CD8-positive, alpha-beta memory T cell (primary cell): ENCODE data around the gene BCR. TPM values are rescaled to one million over a fixed set of nuclear protein-coding genes. Genes with fewer than 3 reads are reported as not detected.

ENCODE experiments used
- CTCF ChIA-PET: fragments of 350-600 bp; sonication (Branson Sonifier 250); formaldehyde crosslinking; loops from one replicate; lab custom pipeline; 2021; ENCODE audit warnings: antibody characterized with exemption; lab: Charles Lee
- POLR2A ChIA-PET: fragments of 350-600 bp; sonication (Branson Sonifier 250); formaldehyde crosslinking; loops from one replicate; lab custom pipeline; 2021; ENCODE audit warnings: antibody characterized with exemption; lab: Charles Lee
- DNase-seq, 5 donors: peaks; one replicate each; pipeline versions ENCODE4 v3.0.0 to v3.0.0-alpha.2; 2020 to 2022; ENCODE audit warnings: mixed read lengths in 1 of 5
- H3K27ac ChIP-seq: one replicate; pipeline ENCODE4 v1.7.0; 2013; ENCODE audit warnings: low read depth, mild to moderate bottlenecking, low read length, moderate library complexity
- H3K27me3 ChIP-seq: 2 replicates; pipeline ENCODE4 v1.7.0; 2013; ENCODE audit warnings: low read length, mild to moderate bottlenecking; ENCODE audit not compliant: insufficient read depth, poor library complexity, severe bottlenecking
- H3K36me3 ChIP-seq: 2 replicates; pipeline ENCODE4 v1.7.0; 2013; ENCODE audit warnings: mild to moderate bottlenecking, low read length, moderate library complexity; ENCODE audit not compliant: insufficient read depth
- H3K4me1 ChIP-seq: 2 replicates; pipeline ENCODE4 v1.7.0; 2013; ENCODE audit warnings: mild to moderate bottlenecking, low read length, moderate library complexity; ENCODE audit not compliant: insufficient read depth
- H3K4me3 ChIP-seq: 2 replicates; pipeline ENCODE4 v1.7.0; 2013; ENCODE audit warnings: mild to moderate bottlenecking, low read length
- H3K9me3 ChIP-seq: 2 replicates; pipeline ENCODE4 v1.7.0; 2013; ENCODE audit warnings: mild to moderate bottlenecking, low read length
- H3K27ac Mint-ChIP-seq, 8 donors: one replicate each; pipeline ENCODE4 v1.8.0; 2020 to 2021; ENCODE audit warnings: mixed read lengths in 8 of 8, mild to moderate bottlenecking in 6 of 8, inconsistent platforms in 3 of 8, moderate library complexity in 3 of 8
- H3K27me3 Mint-ChIP-seq, 2 donors: one replicate each; pipeline ENCODE4 v1.8.0; 2020 to 2021; ENCODE audit warnings: mixed read lengths in 2 of 2, mild to moderate bottlenecking in 1 of 2, moderate library complexity in 1 of 2
- H3K36me3 Mint-ChIP-seq, 3 donors: one replicate each; pipeline ENCODE4 v1.8.0; 2020 to 2021; ENCODE audit warnings: mixed read lengths in 3 of 3, inconsistent platforms in 1 of 3, mild to moderate bottlenecking in 1 of 3
- H3K4me1 Mint-ChIP-seq, 3 donors: one replicate each; pipeline ENCODE4 v1.8.0; 2020 to 2021; ENCODE audit warnings: mixed read lengths in 3 of 3, inconsistent platforms in 1 of 3, mild to moderate bottlenecking in 1 of 3
- H3K4me3 Mint-ChIP-seq, 7 donors: one replicate each; pipeline ENCODE4 v1.8.0; 2020 to 2021; ENCODE audit warnings: mixed read lengths in 7 of 7, mild to moderate bottlenecking in 6 of 7, moderate library complexity in 4 of 7, inconsistent platforms in 2 of 7
- H3K9me3 Mint-ChIP-seq, 5 donors: one replicate each; pipeline ENCODE4 v1.8.0; 2020 to 2022; ENCODE audit warnings: mixed read lengths in 5 of 5, mild to moderate bottlenecking in 3 of 5, moderate library complexity in 2 of 5, inconsistent platforms in 1 of 5
- polyA plus RNA-seq: library from polyadenylated mRNA; unstranded; fragments of 300-500 nt; fragmentation: Illumina TruSeq; gene quantifications from one replicate; pipeline ENCODE4 v1.2.3, GENCODE V29; 2021
- total RNA-seq, 2 experiments: library from RNA; stranded (reverse); gene quantifications; one replicate each; pipeline ENCODE4 v1.2.3, GENCODE V29; 2021

Gene BCR
- total and polyA plus RNA-seq, 3 experiments from 2014 or later: 18.4 to 34.7 (median 33.2) TPM

- Mint-ChIP-seq H3K4me1 (peaks cover 73 to 78% (median 77%) of the 10 kb centered on the region in 3 donors), H3K27ac (peak overlapping the region; percentile 27 to 94 (median 80)), H3K9me3 (peaks cover 18 to 31% (median 22%) of the 10 kb centered on the region in 5 donors), H3K36me3 (peaks cover 22 to 31% (median 24%) of the 10 kb centered on the region in 3 donors), H3K27me3 (no peaks in the 10 kb centered on the region), H3K4me3 (peak overlapping the region; percentile 10 to 80 (median 44))
- H3K4me3 ChIP-seq: no peak overlapping the region
- DNase-seq: peak in 2 of 5 donors; percentile 35 to 60
- H3K27ac ChIP-seq: no peak overlapping the region
- H3K27me3 ChIP-seq: no peaks in the 10 kb centered on the region
- no peaks in the 10 kb centered on the region for H3K36me3 ChIP-seq
- H3K9me3 ChIP-seq: peaks cover 5% of the 10 kb centered on the region
- CTCF ChIA-PET: no interaction called here
- H3K4me1 ChIP-seq: peaks cover 70% of the 10 kb centered on the region
- POLR2A ChIA-PET: interaction anchor here (0.7 to 0.8 kb wide), 2 partner anchors 10 to 14 kb away, joined by 3 read pairs; no protein-coding TSS in a partner anchor
These were observed 45.6 kb downstream of the BCR start for GRCh38 chr22:23225724-23226496.

GRCh38 chr22:23226497-23226850, 46.2 kb downstream of the BCR start:
- H3K36me3 ChIP-seq: no peaks in the 10 kb centered on the region
- CTCF ChIA-PET: no interaction called here
- peak overlapping the region in 7 of 8 donors; percentile 27 to 91 (median 77) for H3K27ac Mint-ChIP-seq
- peak overlapping the region in 4 of 7 donors; percentile 24 to 53 (median 46) for H3K4me3 Mint-ChIP-seq
- DNase-seq: no peak
- H3K9me3 Mint-ChIP-seq: peaks cover 18 to 31% (median 22%) of the 10 kb centered on the region in 5 donors
- no peak overlapping the region for H3K4me3 ChIP-seq
- H3K4me1 Mint-ChIP-seq: peaks cover 69 to 73% (median 73%) of the 10 kb centered on the region in 3 donors
- POLR2A ChIA-PET: interaction anchor here (0.8 kb wide), 1 partner anchor 14 kb away, joined by 3 read pairs; no protein-coding TSS in a partner anchor
- H3K4me1 ChIP-seq: peaks cover 65% of the 10 kb centered on the region
- peaks cover 5% of the 10 kb centered on the region for H3K9me3 ChIP-seq
- H3K27me3 ChIP-seq: no peaks in the 10 kb centered on the region
- H3K27me3 Mint-ChIP-seq: no peaks in the 10 kb centered on the region
- peaks cover 22 to 31% (median 24%) of the 10 kb centered on the region in 3 donors for H3K36me3 Mint-ChIP-seq
- H3K27ac ChIP-seq: peak overlapping the region; percentile 0

DNA sequence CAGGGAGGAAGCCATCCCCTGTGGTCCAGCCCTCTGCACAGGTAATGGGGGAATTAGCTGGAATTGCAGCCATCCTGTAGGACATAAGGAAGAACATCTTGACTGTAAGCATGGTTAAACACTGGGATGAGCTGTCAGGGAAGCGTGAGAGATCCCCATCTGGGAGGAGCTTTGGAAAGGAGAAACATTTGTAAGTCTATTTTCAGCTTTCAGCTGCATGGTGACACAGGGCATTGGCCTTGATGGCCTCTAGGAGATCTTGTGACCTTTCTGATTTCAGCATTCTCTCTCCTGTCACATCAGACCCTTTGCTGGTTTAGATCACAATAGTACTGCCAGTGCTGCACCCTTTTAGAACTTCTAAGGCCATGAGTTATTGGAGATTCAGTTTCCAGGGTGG, 47.1 kb downstream of the BCR start:
- Histone ChIP-seq H3K27ac (peak overlapping the region; percentile 0), H3K27me3 (no peaks in the 10 kb centered on the region), H3K9me3 (peaks cover 5% of the 10 kb centered on the region), H3K4me1 (peaks cover 56% of the 10 kb centered on the region), H3K36me3 (no peaks in the 10 kb centered on the region), H3K4me3 (no peak overlapping the region)
- ChIA-PET CTCF (no interaction called here), POLR2A (no interaction called here)
- Mint-ChIP-seq H3K4me1 (peaks cover 66 to 70% (median 68%) of the 10 kb centered on the region in 3 donors), H3K9me3 (peaks cover 18 to 31% (median 22%) of the 10 kb centered on the region in 5 donors), H3K27me3 (no peaks in the 10 kb centered on the region), H3K27ac (peak overlapping the region; percentile 34 to 92 (median 79)), H3K36me3 (peaks cover 22 to 31% (median 24%) of the 10 kb centered on the region in 3 donors), H3K4me3 (peak overlapping the region in 2 of 7 donors; percentile 28 to 30)
- DNase-seq: no peak

DNA sequence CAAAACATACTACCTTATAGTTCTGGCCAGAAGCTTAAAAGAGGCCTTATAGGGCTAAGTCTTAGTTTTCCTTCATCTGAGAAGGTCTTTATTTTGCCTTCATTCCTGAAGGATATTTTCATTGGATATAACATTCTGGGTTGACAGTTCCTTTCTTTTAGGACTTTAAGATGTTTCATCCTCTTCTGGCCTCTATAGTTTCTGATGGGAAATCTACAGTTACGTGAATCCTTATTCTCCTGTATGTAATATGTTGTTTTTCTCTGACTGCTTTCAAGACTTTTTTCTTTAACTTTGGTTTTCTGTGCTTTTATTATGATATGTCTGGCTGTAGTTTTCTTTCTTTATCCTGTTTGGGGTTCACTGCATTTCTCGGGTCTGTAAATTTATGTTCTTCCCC, 48.2 kb downstream of the BCR start:
- Histone ChIP-seq H3K27ac (no peak overlapping the region), H3K4me3 (no peak overlapping the region), H3K27me3 (no peaks in the 10 kb centered on the region), H3K36me3 (no peaks in the 10 kb centered on the region), H3K9me3 (peaks cover 5% of the 10 kb centered on the region), H3K4me1 (peaks cover 45% of the 10 kb centered on the region)
- DNase-seq: no peak
- Mint-ChIP-seq H3K9me3 (peaks cover 18 to 31% (median 22%) of the 10 kb centered on the region in 5 donors), H3K4me1 (peaks cover 56 to 67% (median 64%) of the 10 kb centered on the region in 3 donors), H3K27me3 (no peaks in the 10 kb centered on the region), H3K4me3 (peak overlapping the region in 1 of 7 donors; percentile 13), H3K27ac (peak overlapping the region in 6 of 8 donors; percentile 13 to 89 (median 44)), H3K36me3 (peaks cover 22 to 31% (median 24%) of the 10 kb centered on the region in 3 donors)
- CTCF ChIA-PET: interaction anchor here (1.0 kb wide), 1 partner anchor 13 kb away, joined by 3 read pairs; no protein-coding TSS in a partner anchor
- POLR2A ChIA-PET: no interaction called here

DNA sequence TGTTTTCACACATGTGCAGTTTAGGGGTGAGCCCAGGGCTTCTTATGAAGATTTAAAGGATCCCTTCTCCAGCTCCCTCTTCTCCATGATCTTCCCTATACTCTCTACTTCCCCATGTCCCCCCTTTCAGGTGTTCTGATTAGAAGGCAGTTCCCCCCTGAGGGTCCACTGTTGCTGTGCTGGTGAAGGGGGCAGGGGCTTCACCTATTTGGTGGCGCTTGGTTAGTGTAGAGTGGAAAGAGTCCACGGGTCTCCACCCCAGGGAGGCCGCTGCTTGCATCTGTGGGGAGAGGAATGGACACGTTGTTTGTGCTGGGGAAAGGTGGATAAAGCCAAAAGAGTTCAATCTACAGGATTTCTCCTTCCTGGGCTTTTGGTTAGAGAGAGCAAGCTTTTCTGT, 49.3 kb downstream of the BCR start:
- Mint-ChIP-seq H3K27ac (peak overlapping the region in 1 of 8 donors; percentile 80), H3K4me3 (no peak overlapping the region), H3K36me3 (peaks cover 22 to 31% (median 28%) of the 10 kb centered on the region in 3 donors), H3K27me3 (no peaks in the 10 kb centered on the region), H3K9me3 (peaks cover 18 to 31% (median 22%) of the 10 kb centered on the region in 5 donors), H3K4me1 (peaks cover 54 to 64% (median 61%) of the 10 kb centered on the region in 3 donors)
- ChIA-PET POLR2A (no interaction called here), CTCF (interaction anchor here (1.0 kb wide), 1 partner anchor 14 kb away, joined by 3 read pairs; no protein-coding TSS in a partner anchor)
- H3K4me3 ChIP-seq: no peak overlapping the region
- H3K27me3 ChIP-seq: no peaks in the 10 kb centered on the region
- H3K9me3 ChIP-seq: peaks cover 5% of the 10 kb centered on the region
- no peak for DNase-seq
- no peak overlapping the region for H3K27ac ChIP-seq
- peaks cover 36% of the 10 kb centered on the region for H3K4me1 ChIP-seq
- H3K36me3 ChIP-seq: no peaks in the 10 kb centered on the region

DNA sequence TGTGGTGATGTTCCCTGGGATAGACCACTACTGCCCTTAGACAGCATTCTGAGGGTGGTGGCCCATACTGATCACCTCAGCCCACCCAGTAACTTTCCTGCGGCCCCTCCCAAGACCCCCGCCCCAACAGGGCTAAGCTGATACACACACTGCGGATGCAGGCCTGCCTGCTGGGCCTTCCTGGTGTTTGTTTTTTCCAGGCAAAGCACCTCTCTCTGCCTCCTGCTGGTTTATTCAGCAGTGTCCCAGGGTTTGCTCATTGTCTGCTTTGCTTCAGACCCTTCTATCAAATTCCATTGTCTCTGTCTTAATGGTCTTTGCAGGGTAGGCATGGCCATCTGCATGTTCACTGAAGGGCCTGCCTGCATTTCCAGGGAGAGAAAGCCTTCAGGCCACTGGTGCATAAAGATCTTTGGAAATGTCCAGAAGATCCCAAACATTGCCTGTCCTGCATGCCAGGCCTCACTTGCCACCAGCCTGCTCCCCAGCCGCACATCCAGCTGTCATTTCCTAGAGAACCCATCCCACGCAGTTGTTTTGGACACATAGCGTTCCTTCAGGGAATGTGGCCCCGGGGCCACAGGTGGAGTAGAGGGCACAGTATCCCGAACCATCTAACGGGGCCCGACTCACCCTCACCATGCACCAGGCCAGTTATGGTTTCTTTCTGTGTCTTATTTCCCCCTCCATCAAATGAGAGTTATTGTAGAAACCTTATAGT, 50.2 kb downstream of the BCR start:
- Mint-ChIP-seq H3K27ac (peak overlapping the region in 4 of 8 donors; percentile 22 to 89 (median 54)), H3K9me3 (peaks cover 18 to 31% (median 22%) of the 10 kb centered on the region in 5 donors), H3K27me3 (no peaks in the 10 kb centered on the region), H3K4me1 (peaks cover 50 to 59% (median 58%) of the 10 kb centered on the region in 3 donors), H3K36me3 (peaks cover 25 to 31% (median 30%) of the 10 kb centered on the region in 3 donors), H3K4me3 (peak overlapping the region in 1 of 7 donors; percentile 24)
- no peak for DNase-seq
- Histone ChIP-seq H3K4me3 (no peak overlapping the region), H3K27me3 (no peaks in the 10 kb centered on the region), H3K4me1 (peaks cover 28% of the 10 kb centered on the region), H3K27ac (no peak overlapping the region), H3K9me3 (peaks cover 5% of the 10 kb centered on the region), H3K36me3 (no peaks in the 10 kb centered on the region)
- ChIA-PET CTCF (no interaction called here), POLR2A (no interaction called here)

GRCh38 chr22:23231471-23232093, 51.3 kb downstream of the BCR start:
- Mint-ChIP-seq H3K27ac (peak overlapping the region in 7 of 8 donors; percentile 37 to 90 (median 74)), H3K36me3 (peaks cover 25 to 31% (median 30%) of the 10 kb centered on the region in 3 donors), H3K4me3 (peak overlapping the region in 1 of 7 donors; percentile 15), H3K4me1 (peaks cover 48 to 58% (median 56%) of the 10 kb centered on the region in 3 donors), H3K27me3 (no peaks in the 10 kb centered on the region), H3K9me3 (peaks cover 18 to 31% (median 22%) of the 10 kb centered on the region in 5 donors)
- CTCF ChIA-PET: no interaction called here
- Histone ChIP-seq H3K4me1 (peaks cover 28% of the 10 kb centered on the region), H3K27ac (no peak overlapping the region), H3K36me3 (no peaks in the 10 kb centered on the region), H3K4me3 (no peak overlapping the region), H3K9me3 (peaks cover 5% of the 10 kb centered on the region), H3K27me3 (no peaks in the 10 kb centered on the region)
- DNase-seq: no peak
- POLR2A ChIA-PET: no interaction called here
